Non-pigmented ciliary epithelial cell (primary cell): ENCODE results near the gene FBLN2.

Source experiments
- DNase-seq: peaks from one replicate; pipeline ENCODE4 v3.0.0-alpha.2; 2010; ENCODE audit warnings: low read depth

FBLN2 gene

DNA sequence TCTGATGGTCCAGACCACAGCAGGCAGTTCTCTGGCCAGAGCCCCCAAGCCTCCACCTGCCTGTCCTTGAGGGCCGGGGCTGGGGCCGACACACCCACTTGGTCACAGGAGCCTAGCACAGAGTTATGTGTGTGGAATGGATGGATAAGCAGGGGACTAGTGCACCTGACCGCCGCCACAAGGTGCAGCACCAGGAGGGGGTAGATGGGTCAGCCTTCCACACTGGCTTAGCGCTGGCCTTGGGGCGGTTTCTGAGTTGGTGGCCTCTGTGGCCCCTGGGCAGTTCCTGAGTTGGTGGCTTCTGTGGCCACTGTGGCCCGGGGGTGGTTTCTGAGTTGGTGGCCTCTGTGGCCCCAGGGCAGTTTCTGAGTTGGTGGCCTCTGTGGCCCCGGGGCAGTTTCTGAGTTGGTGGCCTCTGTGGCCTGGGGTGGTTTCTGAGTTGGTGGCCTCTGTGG, 75.8 kb downstream of the FBLN2 start:
- no peak for DNase-seq

- no peak for DNase-seq
These were observed 77.5 kb downstream of the FBLN2 start for GRCh38 chr3:13626396-13626795.

DNA sequence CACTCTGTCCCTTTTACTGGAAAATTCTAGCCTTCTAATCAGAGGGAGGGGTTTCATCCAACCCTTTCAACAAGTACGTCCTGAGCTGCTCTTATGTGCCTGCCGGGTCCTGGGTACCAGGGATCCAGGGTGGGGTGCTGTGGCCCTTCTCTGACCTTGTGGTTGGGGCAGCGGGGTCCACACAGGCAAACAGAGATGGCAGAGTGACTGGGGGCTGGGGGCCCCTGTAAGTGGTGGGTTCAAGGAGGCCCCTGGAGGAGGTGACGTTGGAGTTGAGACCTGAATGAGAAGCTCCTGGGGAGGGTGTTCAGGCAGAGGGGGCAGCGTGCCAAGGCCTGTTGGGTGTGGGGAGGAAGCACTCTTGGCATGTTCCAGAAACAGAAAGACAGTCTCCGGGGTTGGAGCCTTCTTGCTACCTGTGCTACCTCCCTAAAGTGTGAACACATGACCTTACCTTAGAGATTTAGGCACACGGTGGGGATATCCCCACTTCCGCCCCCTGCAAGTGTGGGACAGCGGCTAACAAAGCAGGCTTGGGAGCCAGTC, 78.1 kb downstream of the FBLN2 start:
- DNase-seq, result no peak

- DNase-seq, result no peak
These were observed 78.8 kb downstream of the FBLN2 start for GRCh38 chr3:13627681-13628080.

DNA sequence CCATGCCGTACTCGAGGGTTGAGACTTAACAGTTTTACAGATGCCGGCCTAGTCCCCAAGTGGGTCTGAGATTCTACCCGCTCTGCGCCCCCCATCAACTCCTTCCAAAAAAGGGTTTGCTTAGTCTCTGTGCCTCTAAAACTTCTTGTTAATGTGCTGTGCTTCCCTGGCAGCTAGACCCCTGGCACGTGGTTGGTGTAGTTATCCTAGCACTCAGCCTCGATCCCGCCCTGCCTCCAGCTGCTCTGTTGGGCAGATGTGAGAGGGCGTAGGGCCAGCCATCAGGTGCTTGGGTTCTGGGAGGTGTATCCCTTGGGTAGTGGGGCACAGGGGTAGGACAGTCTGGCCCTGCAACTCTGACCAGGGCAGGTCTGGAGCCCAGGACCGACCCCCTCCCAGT, 79.5 kb downstream of the FBLN2 start:
- DNase-seq, result no peak

DNA sequence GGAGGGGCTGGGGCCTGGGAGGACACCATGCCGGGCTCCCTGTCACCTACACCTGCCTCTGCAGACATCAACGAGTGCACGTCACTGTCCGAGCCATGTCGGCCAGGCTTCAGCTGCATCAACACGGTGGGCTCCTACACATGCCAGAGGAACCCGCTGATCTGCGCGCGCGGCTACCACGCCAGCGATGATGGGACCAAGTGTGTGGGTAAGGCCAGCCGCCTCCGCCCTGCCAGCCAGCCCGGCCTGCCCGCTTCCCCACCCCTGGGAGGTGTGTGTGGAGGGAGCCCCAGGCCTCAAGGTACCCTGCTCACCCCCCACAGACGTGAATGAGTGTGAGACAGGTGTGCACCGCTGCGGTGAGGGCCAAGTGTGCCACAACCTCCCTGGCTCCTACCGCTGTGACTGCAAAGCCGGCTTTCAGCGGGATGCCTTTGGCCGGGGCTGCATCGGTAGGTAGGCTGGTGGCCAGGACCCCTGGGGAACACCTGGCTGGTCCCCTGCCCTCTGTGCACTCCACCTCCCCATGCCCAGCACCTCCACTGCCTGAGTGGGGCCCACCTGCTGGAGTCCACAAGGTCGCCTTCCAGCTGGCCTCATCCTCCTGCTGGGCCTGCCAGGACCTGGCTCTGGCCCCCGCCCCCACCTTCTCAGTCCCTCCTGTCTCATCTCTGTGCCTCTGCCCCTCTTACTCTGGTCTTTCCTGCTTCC, 80.1 kb downstream of the FBLN2 start:
- no peak for DNase-seq

DNA sequence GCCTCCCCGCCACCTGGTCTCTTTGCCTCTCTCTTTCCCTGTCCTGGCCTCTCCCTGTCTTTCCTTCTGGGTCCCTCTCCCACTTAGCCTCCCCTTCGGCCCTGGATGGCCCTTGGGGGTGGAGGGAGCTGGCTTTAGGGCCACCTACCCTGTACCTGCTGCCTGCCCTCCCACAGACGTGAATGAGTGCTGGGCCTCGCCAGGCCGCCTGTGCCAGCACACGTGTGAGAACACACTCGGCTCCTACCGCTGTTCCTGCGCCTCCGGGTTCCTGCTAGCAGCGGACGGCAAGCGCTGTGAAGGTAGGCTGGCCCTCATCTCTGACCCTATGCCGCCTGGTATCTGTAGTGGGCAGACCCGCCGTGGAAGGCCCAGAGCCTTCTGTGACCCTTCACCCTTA, 80.7 kb downstream of the FBLN2 start:
- DNase-seq, result no peak

DNA sequence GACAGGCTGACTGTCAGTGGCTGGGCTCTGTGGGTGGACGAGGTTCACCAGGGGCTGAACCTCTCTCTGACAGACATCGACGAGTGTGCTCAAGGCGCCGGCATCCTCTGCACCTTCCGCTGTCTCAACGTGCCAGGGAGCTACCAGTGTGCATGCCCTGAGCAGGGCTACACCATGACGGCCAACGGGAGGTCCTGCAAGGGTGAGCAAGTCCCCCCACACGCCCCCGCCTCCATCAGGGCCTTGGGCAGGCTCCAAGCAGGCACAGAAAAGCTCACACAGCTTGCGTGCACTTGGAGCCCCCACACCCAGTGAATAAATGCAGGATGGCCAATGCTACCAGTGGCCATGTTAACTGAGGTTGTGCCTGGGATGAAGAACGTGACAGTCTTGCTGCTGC, 82.3 kb downstream of the FBLN2 start:
- DNase-seq, result no peak

DNA sequence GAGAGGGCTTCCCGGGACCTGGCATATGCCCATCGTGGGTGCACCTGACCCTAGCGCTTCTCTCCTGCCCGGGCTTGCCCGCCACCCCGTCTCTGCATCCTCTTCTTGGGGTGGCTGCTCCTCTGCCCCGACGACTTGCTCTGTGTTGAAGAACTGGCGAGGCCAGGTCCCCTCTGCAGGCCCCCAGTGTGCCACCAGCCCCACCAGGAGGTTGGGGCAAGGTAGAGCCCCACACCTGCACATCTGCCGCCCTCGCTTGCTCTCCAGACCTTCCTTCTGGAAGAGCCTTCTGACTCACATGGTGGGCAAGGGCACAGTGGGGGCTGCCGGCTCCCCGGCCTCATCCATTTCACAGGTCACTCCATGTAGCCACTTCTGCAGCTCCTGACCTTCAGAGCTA, 84.3 kb downstream of the FBLN2 start:
- no peak for DNase-seq

DNA sequence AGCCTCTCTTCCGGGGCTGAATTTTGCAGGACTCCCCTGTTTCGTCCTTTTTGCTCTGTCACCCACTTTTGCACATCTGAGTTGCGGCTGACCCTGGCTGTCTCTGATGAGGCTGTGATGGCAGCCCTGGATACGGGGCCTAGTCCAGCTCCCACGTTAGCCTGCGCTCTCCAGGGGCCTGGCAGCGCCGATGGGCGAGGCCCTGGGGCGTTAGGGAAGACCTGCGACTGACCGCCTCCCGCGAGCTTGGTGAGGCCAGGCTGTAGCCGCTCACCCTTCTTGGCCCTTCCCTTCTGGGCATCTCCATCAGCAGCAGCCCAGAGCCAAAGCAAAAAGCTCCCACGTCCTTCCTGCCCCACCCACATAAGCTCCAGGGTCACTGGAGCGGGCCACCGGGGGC, 85.2 kb downstream of the FBLN2 start:
- no peak for DNase-seq

DNA sequence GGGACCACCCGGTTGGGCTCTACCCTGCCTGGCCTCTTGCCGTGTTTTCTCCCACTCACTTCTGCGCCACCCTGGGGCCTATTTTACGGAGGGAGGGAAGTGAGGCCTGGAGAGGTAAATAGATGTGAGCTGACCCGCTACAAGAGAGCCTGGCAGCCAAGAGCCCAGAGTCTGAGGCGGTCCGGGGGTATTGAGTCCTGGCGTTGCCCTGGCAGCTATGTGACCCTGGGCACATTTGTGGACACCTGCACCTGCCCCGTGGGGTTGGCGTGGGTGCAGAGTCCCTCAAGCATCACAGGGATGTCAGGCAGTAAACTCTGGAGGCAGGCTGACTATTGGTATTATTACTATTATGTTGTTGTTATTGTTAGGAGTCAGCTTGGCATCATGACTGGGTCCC, 85.7 kb downstream of the FBLN2 start:
- DNase-seq, result no peak

DNA sequence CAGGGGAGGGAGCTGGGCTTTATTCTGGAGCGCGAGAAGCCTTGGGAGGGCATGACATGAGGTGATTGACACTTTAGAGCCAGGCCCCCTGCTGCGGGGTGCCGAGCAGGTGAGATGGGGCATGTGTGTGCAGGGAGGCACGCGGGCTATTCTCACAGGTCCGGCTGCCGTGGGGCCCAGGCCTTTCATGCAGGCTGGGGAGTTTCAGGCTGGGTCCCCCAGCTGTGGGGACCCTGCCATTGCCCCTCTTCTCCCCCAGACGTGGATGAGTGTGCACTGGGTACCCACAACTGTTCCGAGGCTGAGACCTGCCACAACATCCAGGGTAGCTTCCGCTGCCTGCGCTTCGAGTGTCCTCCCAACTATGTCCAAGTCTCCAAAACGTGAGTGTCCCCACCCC, 87.3 kb downstream of the FBLN2 start:
- no peak for DNase-seq

- DNase-seq, result no peak
These were observed 87.9 kb downstream of the FBLN2 start for GRCh38 chr3:13636874-13637273.

GRCh38 chr3:13637311-13637891, 88.5 kb downstream of the FBLN2 start:
- no peak for DNase-seq

- no peak for DNase-seq
These were observed 89.0 kb downstream of the FBLN2 start for GRCh38 chr3:13637953-13638352.

DNA sequence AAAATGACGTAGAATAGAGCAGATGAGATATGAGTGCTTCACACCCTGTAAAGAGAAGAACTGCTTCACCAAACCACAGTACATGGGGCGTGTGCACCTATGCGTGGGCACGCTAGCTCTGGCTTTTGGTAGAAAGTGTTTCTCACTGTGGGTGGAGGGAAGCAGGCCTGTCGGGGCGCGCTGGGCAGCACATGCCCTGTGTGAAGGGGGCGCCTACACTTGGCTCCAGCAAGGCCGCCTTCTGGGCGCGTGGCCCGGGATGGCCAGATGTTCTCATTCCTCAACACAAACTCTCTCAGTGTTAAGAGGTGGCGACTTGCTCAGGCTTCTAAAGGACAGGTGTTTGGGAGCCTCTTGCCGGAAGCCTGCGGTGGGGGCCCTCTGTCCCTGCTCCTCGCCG, 90.0 kb downstream of the FBLN2 start:
- no peak for DNase-seq

GRCh38 chr3:13642597-13642996, 93.7 kb downstream of the FBLN2 start:
- DNase-seq, result no peak

DNA sequence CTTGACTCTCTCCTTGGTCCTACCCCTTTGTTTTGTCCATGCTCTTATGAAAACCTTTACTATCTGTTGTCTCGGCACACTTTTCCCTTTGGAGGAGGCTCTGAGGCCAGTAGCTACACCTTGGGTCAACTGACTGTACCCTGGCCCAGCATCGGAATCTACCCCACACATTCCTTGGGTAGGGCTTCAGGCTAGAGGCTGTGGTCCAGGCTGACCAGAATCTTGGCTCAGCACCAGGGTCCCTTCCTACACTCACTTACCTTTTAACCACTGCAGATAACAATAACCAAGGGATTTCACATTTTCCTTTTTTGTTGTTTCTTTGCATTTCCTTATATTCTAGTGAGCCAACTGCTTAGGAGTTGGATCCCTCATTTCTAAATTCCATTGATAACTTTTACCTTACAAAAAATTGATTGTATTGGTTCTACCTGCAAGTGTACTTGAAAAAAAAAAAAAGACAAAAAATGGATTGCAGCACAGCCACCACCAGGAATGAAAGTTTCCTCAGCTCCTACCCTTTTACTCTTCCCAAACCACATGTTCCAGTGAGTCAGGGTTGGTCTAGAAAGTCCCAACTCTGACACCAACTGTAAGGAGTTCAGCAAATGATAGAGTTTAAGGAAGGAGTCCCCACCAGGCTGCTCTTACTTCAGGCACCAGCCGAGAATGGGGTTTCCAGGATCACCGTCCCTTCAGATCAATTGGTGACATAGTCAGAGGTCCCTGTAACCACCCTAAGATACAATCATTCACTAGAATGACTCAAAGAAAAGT, 95.6 kb downstream of the FBLN2 start:
- no peak for DNase-seq

- DNase-seq, result no peak
These were observed 97.1 kb downstream of the FBLN2 start for GRCh38 chr3:13645801-13646637.

- DNase-seq, result no peak
These were observed 98.6 kb downstream of the FBLN2 start for GRCh38 chr3:13647298-13648059.
